Small intestine (tissue), 7 donors: ENCODE data around the gene PTPRB. TPM values are rescaled to one million over a fixed set of nuclear protein-coding genes. Genes with fewer than 3 reads are reported as not detected.

Experiments
- DNase-seq, 2 donors: peaks; one replicate each; pipeline versions ENCODE4 v3.0.0 to v3.0.0-alpha.2; 2013
- FAIRE-seq: peaks from 2 replicates; lab custom pipeline; 2012; peaks lifted over from hg19 to GRCh38; lab: Jason Lieb, UNC
- H3K27ac ChIP-seq, 3 donors: one replicate each; pipeline ENCODE4 v1.5.1; 2013; ENCODE audit warnings: low read length in 2 of 3, mild to moderate bottlenecking in 2 of 3, control low read depth in 1 of 3, inconsistent platforms in 1 of 3, low read depth in 1 of 3, moderate library complexity in 1 of 3
- H3K27me3 ChIP-seq, 3 donors: one replicate each; pipeline ENCODE4 v1.6.1; 2013; ENCODE audit warnings: low read length in 3 of 3, inconsistent platforms in 1 of 3; ENCODE audit not compliant: control insufficient read depth in 3 of 3, insufficient read depth in 3 of 3
- H3K36me3 ChIP-seq, 3 donors: one replicate each; pipeline ENCODE4 v1.6.1; 2013; ENCODE audit warnings: low read length in 3 of 3, inconsistent platforms in 1 of 3, low read depth in 1 of 3, mild to moderate bottlenecking in 1 of 3, moderate library complexity in 1 of 3; ENCODE audit not compliant: control insufficient read depth in 3 of 3, insufficient read depth in 2 of 3
- H3K4me1 ChIP-seq, 3 donors: one replicate each; pipeline ENCODE4 v1.6.1; 2013; ENCODE audit warnings: low read length in 2 of 3, inconsistent platforms in 1 of 3, low read depth in 1 of 3, mild to moderate bottlenecking in 1 of 3, moderate library complexity in 1 of 3; ENCODE audit not compliant: control insufficient read depth in 3 of 3, insufficient read depth in 2 of 3
- H3K4me3 ChIP-seq, 3 donors: one replicate each; pipeline ENCODE4 v1.5.1; 2013; ENCODE audit warnings: low read length in 3 of 3, control low read depth in 1 of 3, inconsistent platforms in 1 of 3, low read depth in 1 of 3, mild to moderate bottlenecking in 1 of 3, moderate library complexity in 1 of 3
- H3K9me3 ChIP-seq, 2 donors: one replicate each; pipeline ENCODE4 v1.6.1; 2013; ENCODE audit warnings: low read depth in 1 of 2, low read length in 1 of 2; ENCODE audit not compliant: control insufficient read depth in 2 of 2, insufficient read depth in 1 of 2
- WGBS, 3 donors: extraction: QIAGEN DNeasy Blood & Tissue Kit; methylation state at CpG; one replicate each; pipeline ENCODE4 v1.1.7; 2013; 5-methylcytosine and 5-hydroxymethylcytosine counted together
- polyA plus RNA-seq, 4 donors: library from polyadenylated mRNA; stranded (reverse) in 3 of 4; unstranded in 1 of 4; fragments of 200-250 nt in 3 of 4; fragments of 120-200 nt in 1 of 4; gene quantifications; one replicate each; pipeline versions ENCODE4 v1.2.1 to v1.2.3, GENCODE V29; 2013
- donor health status: healthy with polysubstance abuse.
- donor health status: control.
- donor health status: control.
- donor health status: Bipolar disorder and iron deficiency.
- donor health status: healthy.

PTPRB gene
- polyA plus RNA-seq, 4 donors, result 1.8 to 24.4 (median 3.3) TPM

DNA sequence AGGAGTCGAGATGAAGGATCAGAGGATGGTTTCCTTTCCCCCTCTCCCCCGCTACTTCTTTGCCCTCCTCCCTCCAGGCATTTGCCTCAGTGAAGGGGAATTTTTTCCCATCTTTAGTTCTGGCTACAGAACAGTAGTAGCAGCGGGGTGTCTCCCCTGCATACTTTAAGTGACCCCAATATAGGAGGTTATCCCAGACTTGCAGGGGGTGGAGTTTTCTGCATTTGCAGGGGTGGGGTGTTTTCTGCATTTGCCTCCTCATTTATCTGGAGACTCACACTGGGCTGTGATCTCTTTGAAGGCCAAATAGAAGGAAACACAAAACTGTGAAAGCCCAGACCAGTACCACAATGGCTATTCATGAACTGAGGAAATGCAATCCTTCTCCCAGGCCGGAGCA lies 19.8 kb downstream of the PTPRB start:
- no peak for FAIRE-seq
- DNase-seq, result no peak

DNA sequence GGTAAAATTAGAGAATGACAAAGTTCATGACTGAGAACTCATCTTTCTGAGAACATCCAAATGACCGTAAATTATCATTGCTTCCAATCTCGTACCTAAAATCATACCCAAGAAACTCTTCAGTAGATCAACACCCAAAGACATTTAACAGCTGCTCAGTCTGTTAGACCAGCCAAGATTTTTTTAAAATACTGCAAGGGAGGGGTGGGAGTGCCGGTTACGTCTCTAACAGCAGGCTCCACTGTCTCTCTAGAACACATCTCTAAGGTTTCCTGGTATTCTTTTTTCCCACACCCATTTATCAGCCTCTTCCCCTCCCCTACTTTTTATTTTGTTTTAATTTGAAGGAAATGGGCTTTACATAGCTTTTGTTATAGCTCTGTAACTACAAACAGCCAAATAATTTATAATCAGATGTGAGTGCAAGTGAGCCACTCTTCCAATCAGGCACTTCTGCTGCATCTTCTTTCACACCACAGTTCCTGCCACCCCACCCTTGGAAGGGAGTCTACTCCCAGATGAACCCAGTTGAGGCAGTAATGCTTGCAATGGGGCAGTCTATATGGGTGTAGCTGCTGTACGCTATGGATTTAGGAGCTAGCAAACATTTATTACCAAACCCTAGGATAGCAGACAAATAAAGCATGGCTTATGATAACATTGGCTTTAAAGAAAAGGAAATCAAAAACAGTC lies 21.9 kb downstream of the PTPRB start:
- Histone ChIP-seq H3K36me3 (no peaks in the 10 kb centered on the region), H3K4me3 (no peak overlapping the region), H3K27ac (no peak overlapping the region), H3K9me3 (no peaks in the 10 kb centered on the region), H3K4me1 (no peaks in the 10 kb centered on the region), H3K27me3 (peaks cover 0 to 2% (median 0%) of the 10 kb centered on the region in 3 donors)
- WGBS, 3 donors, result 65 to 81% (median 81%) methylated on average over 5 of the region's 5 CpGs
- DNase-seq, result no peak
- FAIRE-seq, result no peak

More for the DNA sequence above, 19.8 kb downstream of the PTPRB start:
- Histone ChIP-seq H3K27ac (no peak overlapping the region), H3K27me3 (peaks cover 0 to 2% (median 0%) of the 10 kb centered on the region in 3 donors), H3K4me1 (no peaks in the 10 kb centered on the region), H3K36me3 (no peaks in the 10 kb centered on the region), H3K4me3 (no peak overlapping the region), H3K9me3 (no peaks in the 10 kb centered on the region)
- 69 to 90% (median 83%) methylated on average over 4 of the region's 4 CpGs for WGBS, 3 donors

- peaks cover 0 to 7% (median 0%) of the 10 kb centered on the region in 3 donors for H3K27me3 ChIP-seq
- DNase-seq (peak; percentile 73 to 79), FAIRE-seq (no peak)
- H3K4me3 ChIP-seq, result peak overlapping the region; percentile 48 to 52 (median 51)
- WGBS, 3 donors, result 1 to 2% (median 2%) methylated on average over 36 to 63 of the region's 63 CpGs
- no peaks in the 10 kb centered on the region for H3K36me3 ChIP-seq
- H3K4me1 ChIP-seq, result peaks cover 0 to 5% (median 0%) of the 10 kb centered on the region in 3 donors
- H3K27ac ChIP-seq, result peak overlapping the region in 2 of 3 donors; percentile 20 to 33
- H3K9me3 ChIP-seq, result no peaks in the 10 kb centered on the region
Measured at GRCh38 chr12:70609739-70610491, 27.3 kb downstream of the PTPRB start.

DNA sequence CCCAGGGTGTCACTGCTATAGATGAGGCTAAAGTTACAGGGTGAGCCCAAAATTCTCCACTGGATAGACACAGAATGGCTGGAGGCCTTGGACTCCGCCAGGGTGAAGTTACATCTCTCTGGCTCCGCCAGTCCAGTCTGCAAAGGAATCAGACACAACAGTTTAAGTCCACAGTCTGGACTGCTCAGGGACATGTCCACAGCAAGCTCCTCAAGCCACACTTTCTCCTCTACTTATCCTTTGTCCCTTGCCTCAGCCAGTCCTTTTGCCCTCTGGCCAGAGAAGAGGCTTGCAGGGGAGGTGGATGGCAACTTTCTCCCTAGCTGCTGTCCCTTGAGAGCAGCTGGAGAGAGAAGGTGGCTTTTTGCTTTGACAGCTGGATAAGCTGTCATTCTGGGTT lies 28.0 kb downstream of the PTPRB start:
- peak; percentile 25 to 52 for DNase-seq
- H3K27ac ChIP-seq, result peak overlapping the region in 1 of 3 donors; percentile 33

DNA sequence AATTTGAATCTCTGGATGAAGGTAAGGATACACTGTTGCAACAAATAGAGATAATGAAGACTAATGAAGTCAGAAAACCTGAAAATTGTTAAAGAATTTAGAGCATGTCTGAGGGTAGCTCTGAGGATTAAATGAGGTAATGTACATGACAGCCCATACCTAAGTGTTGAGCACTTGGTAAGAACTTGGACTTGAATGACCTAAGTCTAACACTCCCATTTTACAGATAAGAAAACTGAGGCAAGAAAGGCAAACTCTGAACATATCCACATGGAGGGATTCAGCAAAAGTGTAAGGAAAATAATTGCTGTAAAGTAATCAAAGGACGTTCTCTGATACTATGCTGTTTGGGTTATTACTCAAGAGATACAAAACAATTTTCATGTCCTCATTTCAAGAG lies 29.0 kb downstream of the PTPRB start:
- Histone ChIP-seq H3K27me3 (peaks cover 0 to 7% (median 0%) of the 10 kb centered on the region in 3 donors), H3K9me3 (peaks cover 0 to 3% of the 10 kb centered on the region in 2 donors), H3K27ac (no peak overlapping the region), H3K4me1 (peaks cover 0 to 5% (median 0%) of the 10 kb centered on the region in 3 donors), H3K36me3 (no peaks in the 10 kb centered on the region), H3K4me3 (no peak overlapping the region)
- no peak for DNase-seq
- WGBS, 3 donors, result 66 to 69% (median 68%) methylated on average over 1 of the region's 1 CpG
- no peak for FAIRE-seq

More for the DNA sequence above, 28.0 kb downstream of the PTPRB start:
- Histone ChIP-seq H3K27me3 (peaks cover 0 to 7% (median 0%) of the 10 kb centered on the region in 3 donors), H3K4me3 (peak overlapping the region; percentile 48 to 52 (median 49)), H3K4me1 (peaks cover 0 to 5% (median 0%) of the 10 kb centered on the region in 3 donors), H3K9me3 (peaks cover 0 to 3% of the 10 kb centered on the region in 2 donors), H3K36me3 (no peaks in the 10 kb centered on the region)
- FAIRE-seq, result no peak
- 69 to 81% (median 78%) methylated on average over 2 of the region's 2 CpGs for WGBS, 3 donors

GRCh38 chr12:70607107-70607506 lies 30.1 kb downstream of the PTPRB start:
- no peak overlapping the region for H3K27ac ChIP-seq
- no peak for FAIRE-seq

DNA sequence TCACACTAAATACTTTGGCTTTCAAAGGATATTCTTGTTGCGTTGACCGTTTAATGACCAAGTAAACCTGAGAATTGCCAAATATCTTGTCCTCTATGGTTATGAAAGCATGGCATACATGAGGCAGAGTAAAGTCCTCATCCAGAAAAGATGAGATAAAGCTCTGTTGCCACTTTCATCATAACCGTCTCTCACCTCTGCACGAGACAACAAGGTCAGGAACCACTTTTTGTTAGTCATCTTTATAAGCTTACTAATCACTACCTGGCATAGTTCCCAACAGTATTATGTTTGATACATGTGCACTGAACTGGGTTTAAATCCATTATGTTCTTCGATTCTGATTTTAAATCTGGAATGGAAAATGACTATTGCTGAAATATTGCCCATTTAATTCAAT lies 31.3 kb downstream of the PTPRB start:
- DNase-seq, result peak in 1 of 2 donors; percentile 82
- Histone ChIP-seq H3K27ac (no peak overlapping the region), H3K4me3 (no peak overlapping the region), H3K27me3 (peaks cover 0 to 7% (median 0%) of the 10 kb centered on the region in 3 donors), H3K9me3 (peaks cover 0 to 3% of the 10 kb centered on the region in 2 donors), H3K36me3 (no peaks in the 10 kb centered on the region), H3K4me1 (peaks cover 0 to 5% (median 0%) of the 10 kb centered on the region in 3 donors)
- FAIRE-seq, result no peak
- 16 to 56% (median 35%) methylated on average over 5 of the region's 5 CpGs for WGBS, 3 donors

More at GRCh38 chr12:70607107-70607506, 30.1 kb downstream of the PTPRB start:
- H3K4me3 ChIP-seq, result no peak overlapping the region
- peaks cover 0 to 7% (median 0%) of the 10 kb centered on the region in 3 donors for H3K27me3 ChIP-seq
- DNase-seq, result no peak
- H3K36me3 ChIP-seq, result no peaks in the 10 kb centered on the region
- H3K4me1 ChIP-seq, result peaks cover 0 to 5% (median 0%) of the 10 kb centered on the region in 3 donors
- H3K9me3 ChIP-seq, result peaks cover 0 to 3% of the 10 kb centered on the region in 2 donors

- DNase-seq (no peak), FAIRE-seq (no peak)
- Histone ChIP-seq H3K27me3 (peaks cover 0 to 7% (median 0%) of the 10 kb centered on the region in 3 donors), H3K9me3 (peaks cover 0 to 3% of the 10 kb centered on the region in 2 donors), H3K36me3 (no peaks in the 10 kb centered on the region), H3K4me1 (peaks cover 0 to 5% (median 0%) of the 10 kb centered on the region in 3 donors), H3K4me3 (no peak overlapping the region), H3K27ac (no peak overlapping the region)
- 89 to 92% (median 92%) methylated on average over 4 of the region's 4 CpGs for WGBS, 3 donors
Measured at GRCh38 chr12:70604662-70605061, 32.6 kb downstream of the PTPRB start.
